ENCODE measurements around the gene MYO3B.

DNA sequence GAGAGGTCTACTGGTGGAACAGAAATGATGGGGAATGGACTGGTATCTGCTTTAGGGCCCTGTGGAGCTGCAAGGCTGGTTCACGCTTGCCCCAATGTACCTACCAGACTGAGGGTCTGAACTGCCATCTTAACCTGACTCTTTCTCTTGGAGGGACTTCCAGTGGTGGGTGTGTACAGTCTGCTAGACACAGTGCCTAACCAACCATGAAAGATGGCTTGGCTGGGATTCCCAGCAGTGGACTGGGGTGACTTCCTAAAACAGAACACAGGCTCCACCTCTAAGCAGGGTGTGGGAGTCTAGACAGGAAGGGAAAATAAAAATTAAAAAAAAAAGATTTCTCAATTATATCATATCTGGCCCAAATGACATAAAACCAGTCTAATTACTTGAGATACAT, 25.5 kb upstream of the MYO3B start:
- TF ChIP-seq, protein P1, sequence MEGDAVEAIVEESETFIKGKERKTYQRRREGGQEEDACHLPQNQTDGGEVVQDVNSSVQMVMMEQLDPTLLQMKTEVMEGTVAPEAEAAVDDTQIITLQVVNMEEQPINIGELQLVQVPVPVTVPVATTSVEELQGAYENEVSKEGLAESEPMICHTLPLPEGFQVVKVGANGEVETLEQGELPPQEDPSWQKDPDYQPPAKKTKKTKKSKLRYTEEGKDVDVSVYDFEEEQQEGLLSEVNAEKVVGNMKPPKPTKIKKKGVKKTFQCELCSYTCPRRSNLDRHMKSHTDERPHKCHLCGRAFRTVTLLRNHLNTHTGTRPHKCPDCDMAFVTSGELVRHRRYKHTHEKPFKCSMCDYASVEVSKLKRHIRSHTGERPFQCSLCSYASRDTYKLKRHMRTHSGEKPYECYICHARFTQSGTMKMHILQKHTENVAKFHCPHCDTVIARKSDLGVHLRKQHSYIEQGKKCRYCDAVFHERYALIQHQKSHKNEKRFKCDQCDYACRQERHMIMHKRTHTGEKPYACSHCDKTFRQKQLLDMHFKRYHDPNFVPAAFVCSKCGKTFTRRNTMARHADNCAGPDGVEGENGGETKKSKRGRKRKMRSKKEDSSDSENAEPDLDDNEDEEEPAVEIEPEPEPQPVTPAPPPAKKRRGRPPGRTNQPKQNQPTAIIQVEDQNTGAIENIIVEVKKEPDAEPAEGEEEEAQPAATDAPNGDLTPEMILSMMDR (IDR thresholded peaks at IDR 0.05) = no peak
- TF ChIP-seq POLR2A (IDR thresholded peaks at IDR 0.05) = no peak
